ENCODE results near the gene RAB40C.

- TF ChIP-seq LEF1 (IDR thresholded peaks at IDR 0.05; ENCODE audit: borderline replicate concordance): no peak
- no peak for TF ChIP-seq CTBP1 (IDR thresholded peaks at IDR 0.05; ENCODE audit: borderline replicate concordance)
- TF ChIP-seq FOXM1 (IDR thresholded peaks at IDR 0.05; ENCODE audit: borderline replicate concordance): no peak
- no peak for TF ChIP-seq FOXK2 (IDR thresholded peaks at IDR 0.05)
Observed at GRCh38 chr16:563072-563644, 26.7 kb upstream of the RAB40C start.
